Smooth muscle cell of the brain vasculature (primary cell): ENCODE results near the gene GRIA1.

Source experiments
- DNase-seq: peaks from one replicate; pipeline ENCODE4 v3.0.0-alpha.2; 2012; ENCODE audit warnings: low read depth, low spot score

The GRIA1 gene

GRCh38 chr5:153779836-153780235 is 289.4 kb downstream of the GRIA1 start:
- DNase-seq = no peak

- DNase-seq = no peak
Measured at GRCh38 chr5:153780876-153781705, 290.6 kb downstream of the GRIA1 start.

GRCh38 chr5:153782589-153783361 is 292.3 kb downstream of the GRIA1 start:
- no peak for DNase-seq

DNA sequence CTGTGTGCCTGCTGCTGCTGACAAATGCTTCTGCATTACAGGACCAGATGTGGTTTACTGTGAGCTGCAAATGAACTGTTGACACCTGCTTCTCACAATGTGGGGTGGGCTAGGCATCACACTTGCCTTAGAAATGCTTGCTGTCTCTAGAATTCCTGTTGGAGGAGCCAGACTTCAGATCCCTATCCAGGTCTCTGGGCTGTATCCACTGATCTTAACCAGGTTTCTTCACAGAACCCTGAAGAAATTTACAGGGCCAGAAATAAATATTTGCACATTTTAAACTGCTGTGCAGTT is 292.8 kb downstream of the GRIA1 start:
- DNase-seq = no peak

DNA sequence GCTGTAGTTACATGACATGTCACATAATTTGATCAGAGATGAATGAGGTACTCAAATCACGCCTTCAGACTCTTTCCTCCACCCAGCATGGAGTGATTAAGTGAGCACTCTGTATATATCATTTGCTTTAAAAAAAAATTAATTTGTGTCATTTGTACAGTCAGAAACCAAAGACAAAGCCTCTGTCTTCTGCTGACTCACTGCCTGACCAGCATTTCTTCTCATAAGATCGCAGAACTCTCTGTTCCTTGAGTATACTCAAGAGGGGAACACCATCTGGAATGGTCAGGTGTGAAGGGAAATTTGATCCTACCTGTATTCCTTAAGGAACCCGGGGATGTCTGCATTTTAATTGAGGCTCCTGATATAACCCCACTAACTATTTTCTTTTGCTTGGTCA is 293.8 kb downstream of the GRIA1 start:
- DNase-seq = no peak

- no peak for DNase-seq
Measured at GRCh38 chr5:153791339-153791738, 300.9 kb downstream of the GRIA1 start.

GRCh38 chr5:153792305-153792704 is 301.8 kb downstream of the GRIA1 start:
- DNase-seq = no peak

DNA sequence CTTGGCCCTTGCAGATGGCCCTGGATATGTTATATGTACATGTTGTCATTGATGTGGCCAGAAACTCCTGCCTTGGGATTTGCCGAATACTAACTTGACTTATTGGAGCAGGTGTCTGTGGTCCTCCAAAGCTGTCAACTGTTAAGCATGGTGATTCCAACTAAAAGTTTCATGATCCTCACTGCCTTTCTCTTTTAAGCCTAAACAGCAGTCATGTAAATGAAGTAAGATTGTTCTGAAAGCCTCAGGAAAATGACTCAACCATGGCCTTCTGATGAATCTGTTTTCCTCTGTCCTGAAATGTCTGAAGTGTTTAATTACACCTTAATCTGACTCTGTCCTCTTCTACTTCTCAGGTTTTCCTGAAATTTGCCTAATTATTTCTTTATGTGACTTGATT is 303.2 kb downstream of the GRIA1 start:
- DNase-seq = no peak

DNA sequence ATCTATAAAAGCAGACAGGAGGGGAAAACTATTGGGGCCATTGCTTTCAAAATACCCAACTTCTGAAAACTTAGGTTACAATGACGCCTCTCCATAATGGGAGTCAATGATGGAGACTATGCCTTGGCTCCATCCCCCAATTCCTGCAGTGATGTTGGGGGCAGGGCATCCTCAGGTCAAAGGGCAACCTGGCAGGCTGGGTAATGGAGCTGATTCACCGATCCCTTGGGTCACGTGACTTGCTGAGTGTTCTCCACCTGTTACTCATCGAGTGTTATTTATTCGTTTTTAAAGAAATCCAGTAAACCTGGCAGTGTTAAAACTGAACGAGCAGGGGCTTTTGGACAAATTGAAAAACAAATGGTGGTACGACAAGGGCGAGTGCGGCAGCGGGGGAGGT is 303.9 kb downstream of the GRIA1 start:
- no peak for DNase-seq

DNA sequence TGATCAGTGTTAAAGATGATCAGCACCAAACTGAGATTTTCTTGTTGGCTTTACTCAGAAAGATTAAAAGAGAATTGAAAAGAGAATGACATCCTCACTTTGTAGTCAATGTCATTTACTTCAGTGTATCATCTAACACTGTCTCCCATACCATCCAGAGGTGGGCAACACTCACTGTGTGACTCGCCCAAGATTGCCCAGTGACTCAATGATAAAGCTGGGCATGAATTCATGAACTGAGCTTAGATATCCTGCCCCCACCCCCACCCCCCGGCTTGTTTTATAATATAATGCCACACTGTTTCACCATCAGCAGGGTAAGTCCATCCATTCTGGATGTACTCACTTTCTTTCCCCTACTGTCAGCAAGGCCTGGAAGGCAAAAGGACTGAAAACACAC is 306.1 kb downstream of the GRIA1 start:
- DNase-seq = no peak

GRCh38 chr5:153797484-153797883 is 307.0 kb downstream of the GRIA1 start:
- no peak for DNase-seq

DNA sequence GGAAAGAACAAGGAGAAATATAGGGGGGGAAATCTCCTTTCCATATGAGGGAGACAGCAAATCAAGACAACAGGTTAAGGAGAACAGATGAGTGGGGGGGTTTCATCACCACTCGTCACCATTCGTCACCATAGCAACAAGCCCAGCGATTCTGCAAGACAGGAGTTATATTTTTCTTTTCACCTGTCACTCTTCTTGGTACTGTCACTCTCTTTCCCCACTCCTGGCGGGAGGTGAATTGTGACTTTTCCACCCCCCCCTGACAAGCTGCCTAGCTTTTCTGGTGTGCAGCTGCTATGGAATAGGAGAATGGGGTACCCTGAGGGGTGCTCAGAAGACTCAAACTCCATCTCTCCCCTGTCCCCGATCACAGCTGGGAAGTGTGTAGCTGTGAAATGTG is 308.4 kb downstream of the GRIA1 start:
- DNase-seq = no peak

DNA sequence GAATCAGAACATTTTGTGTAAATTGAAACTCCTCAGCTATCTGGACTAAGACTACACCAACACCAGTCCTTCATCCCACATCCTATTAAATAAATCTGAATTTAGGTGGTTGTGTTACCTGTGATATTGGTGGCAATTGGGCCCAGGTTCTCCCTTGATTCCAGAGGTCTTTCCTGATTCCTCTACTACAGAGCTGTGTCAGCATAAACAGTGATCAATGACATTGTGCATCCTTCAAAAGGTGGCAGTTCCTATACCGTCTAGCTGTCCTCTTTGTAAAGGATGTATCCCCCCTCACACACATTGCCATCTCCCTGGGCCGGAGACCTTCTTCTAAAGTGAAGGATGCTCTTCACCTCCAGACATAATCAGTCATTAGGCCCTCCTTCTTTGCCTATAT is 309.0 kb downstream of the GRIA1 start:
- DNase-seq = no peak

DNA sequence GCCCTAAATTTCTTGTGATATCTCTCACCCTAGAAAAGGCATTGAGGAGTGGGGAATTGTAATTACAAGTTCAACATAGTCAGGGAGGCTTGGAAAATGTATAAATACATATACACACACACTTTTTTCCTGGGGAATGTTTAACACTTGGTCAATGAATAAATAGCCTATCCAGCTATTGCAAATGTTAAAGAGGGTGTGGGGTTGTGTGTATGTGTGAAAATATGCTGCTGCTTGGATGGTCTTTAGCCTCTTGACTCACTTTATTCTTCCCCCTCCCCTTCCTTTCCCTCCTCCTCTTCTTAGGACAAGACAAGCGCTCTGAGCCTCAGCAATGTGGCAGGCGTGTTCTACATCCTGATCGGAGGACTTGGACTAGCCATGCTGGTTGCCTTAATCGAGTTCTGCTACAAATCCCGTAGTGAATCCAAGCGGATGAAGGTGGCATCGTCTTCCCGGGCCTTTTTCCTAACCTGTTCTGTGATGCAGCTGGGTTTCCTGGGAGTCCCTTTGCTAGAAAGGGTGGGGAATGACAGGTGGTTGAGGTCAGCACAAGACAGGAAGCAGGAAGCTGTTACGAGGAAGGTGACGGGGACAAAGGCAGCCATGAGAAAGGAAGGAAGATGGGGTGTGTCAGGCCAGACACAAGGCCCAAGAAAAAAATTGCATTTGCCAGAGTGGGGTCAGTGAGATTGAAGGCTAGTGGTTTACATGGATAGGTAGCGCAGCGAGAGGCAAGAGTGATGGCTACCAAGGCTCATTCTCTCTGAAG is 311.8 kb downstream of the GRIA1 start:
- DNase-seq = no peak

DNA sequence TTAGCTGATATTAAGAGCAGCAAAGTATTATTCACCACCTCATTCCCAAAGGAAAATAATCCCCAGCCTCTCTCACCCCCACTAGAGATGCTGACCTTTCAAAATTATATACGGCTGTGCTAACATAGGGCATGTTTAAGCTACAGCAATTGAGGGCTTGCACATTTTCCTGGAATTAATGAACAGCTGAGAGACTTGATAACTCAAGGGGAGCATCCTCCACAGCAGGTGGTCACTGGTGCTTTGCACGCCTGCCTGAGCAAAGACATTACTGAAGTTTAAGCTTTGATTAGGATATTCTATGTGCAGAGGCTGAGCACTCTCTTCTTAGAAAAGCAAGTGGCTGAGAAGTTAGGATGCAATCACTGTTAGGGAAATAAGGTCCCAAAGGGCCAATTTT is 317.3 kb downstream of the GRIA1 start:
- no peak for DNase-seq

DNA sequence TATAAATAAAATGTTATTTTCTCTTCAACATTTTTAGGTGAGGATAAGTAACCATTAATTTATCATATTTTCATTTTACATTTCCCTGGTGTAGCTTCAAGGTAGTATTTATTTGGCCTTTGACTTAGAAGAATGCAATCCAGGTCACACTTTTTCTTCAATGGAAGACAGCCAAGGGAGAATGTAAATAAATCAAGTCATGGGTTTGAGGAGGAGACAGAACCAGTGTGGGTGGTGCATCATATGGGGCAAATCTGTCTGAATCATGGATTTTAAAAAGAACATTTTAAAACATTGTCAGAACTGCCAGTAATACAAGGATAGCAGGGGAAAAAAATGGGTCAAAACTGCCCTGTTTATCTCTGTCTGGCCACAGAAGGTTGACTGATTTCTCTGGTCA is 318.7 kb downstream of the GRIA1 start:
- no peak for DNase-seq

DNA sequence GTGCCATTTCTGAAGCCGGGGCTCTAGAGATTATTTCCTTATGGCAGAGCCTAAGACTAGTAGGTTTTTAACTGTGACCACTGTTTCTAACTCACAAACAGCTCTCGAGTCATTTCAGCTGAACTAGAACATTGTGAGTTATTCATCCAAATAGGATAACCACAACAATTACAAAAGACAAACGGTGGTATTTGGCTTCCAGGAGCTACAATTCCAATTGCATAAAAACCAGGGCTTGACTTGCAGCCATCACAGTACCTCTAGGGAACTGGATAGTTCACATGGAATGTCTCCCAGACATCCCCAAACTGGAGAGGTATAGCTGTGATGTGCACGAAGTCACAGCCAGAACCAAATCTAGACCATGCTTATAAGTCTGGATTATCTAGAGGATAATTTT is 323.4 kb downstream of the GRIA1 start:
- DNase-seq = no peak

DNA sequence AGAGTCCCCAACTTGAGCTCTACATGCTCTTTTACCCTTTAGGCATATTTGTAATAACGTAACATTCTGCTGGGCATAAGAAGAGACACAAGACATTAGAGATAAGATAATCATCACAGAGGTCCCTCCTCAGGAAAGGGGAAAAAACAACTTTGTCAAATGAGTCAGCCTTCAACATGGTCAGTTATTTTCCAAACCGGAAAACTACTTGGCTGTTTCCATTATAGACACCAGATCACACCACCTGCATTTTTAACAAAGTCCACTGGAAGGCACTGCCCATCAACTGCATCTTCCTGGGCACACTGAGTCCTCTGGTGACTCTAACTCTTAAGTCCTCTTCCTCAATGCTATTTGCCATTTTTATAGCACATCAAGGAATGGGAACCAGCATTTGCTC is 326.4 kb downstream of the GRIA1 start:
- DNase-seq = no peak

DNA sequence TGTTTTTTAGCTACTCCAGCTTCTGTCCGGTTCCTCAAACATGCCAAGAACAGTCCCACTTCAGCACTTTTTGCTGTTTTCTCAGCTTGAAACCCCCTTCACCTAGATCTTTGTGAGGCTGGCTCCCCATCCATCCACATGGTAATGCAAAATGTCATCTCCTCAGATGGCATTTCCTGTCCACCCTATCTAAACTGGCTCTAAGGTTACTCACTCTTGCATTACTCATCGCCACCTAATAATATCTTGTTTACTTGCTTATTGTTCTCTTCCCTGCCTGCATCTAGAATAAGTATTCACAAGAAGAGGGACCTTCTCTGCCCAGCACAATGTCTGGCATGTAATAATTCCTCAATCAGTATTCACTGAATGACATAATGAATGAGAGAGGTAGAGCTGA is 328.2 kb downstream of the GRIA1 start:
- no peak for DNase-seq

DNA sequence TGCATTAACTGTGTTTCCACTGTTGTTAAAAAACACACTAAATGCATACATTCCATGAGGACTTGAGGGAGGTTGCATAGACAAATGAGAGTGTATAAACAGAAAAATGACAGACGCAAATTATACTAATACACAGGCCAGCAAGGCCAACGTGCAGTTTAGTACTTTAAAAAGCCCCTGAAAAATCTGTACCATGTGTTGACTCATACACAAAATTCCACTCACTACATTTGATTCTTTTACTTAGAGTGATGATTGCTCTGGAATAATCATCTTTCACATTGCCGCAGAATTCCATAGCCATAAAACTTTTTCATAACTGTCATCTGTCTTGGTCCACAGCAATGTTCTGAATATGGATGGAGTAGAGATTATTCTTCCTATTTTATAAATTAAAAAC is 332.6 kb downstream of the GRIA1 start:
- no peak for DNase-seq

DNA sequence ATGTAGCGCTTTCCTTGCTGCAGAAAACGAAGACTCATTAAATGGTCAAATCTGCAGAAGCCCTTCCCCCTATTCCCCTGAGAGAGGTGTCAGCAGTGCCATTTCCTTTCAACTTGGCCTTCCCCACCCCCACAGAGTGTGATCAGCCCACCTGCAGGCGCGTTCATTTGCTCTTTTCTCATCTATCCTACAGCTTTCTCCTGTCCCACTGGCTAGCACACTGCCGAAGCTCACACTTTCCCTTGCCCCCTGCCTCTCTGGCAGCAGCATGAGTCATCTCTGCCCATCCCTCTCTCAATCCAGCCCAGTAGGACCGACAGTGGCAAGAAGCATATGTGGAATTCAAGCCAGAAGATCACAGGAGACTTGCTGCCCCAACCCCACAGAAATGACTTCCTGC is 334.4 kb downstream of the GRIA1 start:
- DNase-seq = no peak

- DNase-seq = no peak
Measured at GRCh38 chr5:153827397-153827796, 336.9 kb downstream of the GRIA1 start.
